COLO829 (cell line): Measurements from ENCODE around the gene TBC1D16.
"Not testable (repeated sequence)": the region's sequence is repeated elsewhere in the genome, so short reads cannot be mapped to it uniquely, and the experiment has no call there.

Experiments used
- DNase-seq: peaks from one replicate; pipeline ENCODE4 v3.0.0; 2012; ENCODE audit warnings: low spot score

The TBC1D16 gene

GRCh38 chr17:79912552-79913330 lies 122.9 kb downstream of the TBC1D16 start:
- no peak for DNase-seq

GRCh38 chr17:79911430-79912399 lies 124.0 kb downstream of the TBC1D16 start:
- DNase-seq, result no peak

- no peak for DNase-seq
These were observed 124.7 kb downstream of the TBC1D16 start for GRCh38 chr17:79910985-79911361.

GRCh38 chr17:79909121-79909520 lies 126.6 kb downstream of the TBC1D16 start:
- DNase-seq, result no peak

- DNase-seq, result no peak
These were observed 127.8 kb downstream of the TBC1D16 start for GRCh38 chr17:79907850-79908249.

- DNase-seq, result no peak
These were observed 128.4 kb downstream of the TBC1D16 start for GRCh38 chr17:79907217-79907715.

- no peak for DNase-seq
These were observed 129.8 kb downstream of the TBC1D16 start for GRCh38 chr17:79905832-79906231.

GRCh38 chr17:79904865-79905264 lies 130.8 kb downstream of the TBC1D16 start:
- DNase-seq, result no peak

GRCh38 chr17:79902146-79902791 lies 133.4 kb downstream of the TBC1D16 start:
- no peak for DNase-seq

- DNase-seq, result no peak
These were observed 134.5 kb downstream of the TBC1D16 start for GRCh38 chr17:79901131-79901530.

GRCh38 chr17:79899584-79899983 lies 136.1 kb downstream of the TBC1D16 start:
- DNase-seq, result no peak

- DNase-seq, result no peak
These were observed 138.2 kb downstream of the TBC1D16 start for GRCh38 chr17:79897243-79898063.

GRCh38 chr17:79893457-79893856 lies 142.2 kb downstream of the TBC1D16 start:
- DNase-seq, result not testable (repeated sequence)

GRCh38 chr17:79892457-79893241 lies 143.0 kb downstream of the TBC1D16 start:
- no peak for DNase-seq

GRCh38 chr17:79891113-79891730 lies 144.4 kb downstream of the TBC1D16 start:
- DNase-seq, result no peak

GRCh38 chr17:79890706-79891105 lies 145.0 kb downstream of the TBC1D16 start:
- DNase-seq, result no peak

GRCh38 chr17:79888811-79889634 lies 146.6 kb downstream of the TBC1D16 start:
- DNase-seq, result no peak

- DNase-seq, result no peak
These were observed 147.6 kb downstream of the TBC1D16 start for GRCh38 chr17:79888009-79888540.

GRCh38 chr17:79887451-79887991 lies 148.2 kb downstream of the TBC1D16 start:
- DNase-seq, result no peak
